ENCODE data around the gene ABCF2. TPM values are rescaled to one million over a fixed set of nuclear protein-coding genes. Genes with fewer than 3 reads are reported as not detected.

Gene ABCF2
- total RNA-seq, 2 donors from 2014 or later, result 11.9 to 13.5 TPM

- no peak for DNase-seq
- H3K27me3 ChIP-seq, result no peaks in the 10 kb centered on the region
- no peaks in the 10 kb centered on the region for H3K9me3 ChIP-seq
- H3K27ac ChIP-seq, result no peak overlapping the region
- TF ChIP-seq CTCF (IDR thresholded peaks at IDR 0.05) (no peak), POLR2A (IDR thresholded peaks at IDR 0.05) (no peak)
- intact Hi-C loops (cut with DNase I), result no loop called here
- ATAC-seq, result no peak
- H3K4me3 ChIP-seq, result no peak overlapping the region
- 57 to 62% methylated on average over 4 of the region's 4 CpGs for WGBS, 2 donors
- no peaks in the 10 kb centered on the region for H3K36me3 ChIP-seq (replicated peaks in 1 of 2; ENCODE audit: insufficient read depth in 1 of 2, low read depth in 2 of 2)
- H3K4me1 ChIP-seq, result no peaks in the 10 kb centered on the region
Observed at GRCh38 chr7:151201751-151202150, 25.3 kb downstream of the ABCF2 start.

- no peak for TF ChIP-seq POLR2A (IDR thresholded peaks at IDR 0.05)
- TF ChIP-seq CTCF (IDR thresholded peaks at IDR 0.05), result no peak
- H3K9me3 ChIP-seq, result no peaks in the 10 kb centered on the region
- H3K4me3 ChIP-seq, result no peak overlapping the region
- 59 to 70% methylated on average over 3 of the region's 3 CpGs for WGBS, 2 donors
- H3K36me3 ChIP-seq (replicated peaks in 1 of 2; ENCODE audit: insufficient read depth in 1 of 2, low read depth in 2 of 2), result no peaks in the 10 kb centered on the region
- no peak for DNase-seq
- H3K27me3 ChIP-seq, result no peaks in the 10 kb centered on the region
- no peak for ATAC-seq
- H3K4me1 ChIP-seq, result no peaks in the 10 kb centered on the region
- H3K27ac ChIP-seq, result no peak overlapping the region
- intact Hi-C loops (cut with DNase I), result no loop called here
Observed at GRCh38 chr7:151201344-151201743, 25.7 kb downstream of the ABCF2 start.

- 46 to 66% methylated on average over 24 to 30 of the region's 30 CpGs for WGBS, 2 donors
- DNase-seq, result no peak
- H3K9me3 ChIP-seq, result no peaks in the 10 kb centered on the region
- H3K4me3 ChIP-seq, result no peak overlapping the region
- no peaks in the 10 kb centered on the region for H3K27me3 ChIP-seq
- H3K4me1 ChIP-seq, result no peaks in the 10 kb centered on the region
- ATAC-seq, result no peak
- no peaks in the 10 kb centered on the region for H3K36me3 ChIP-seq (replicated peaks in 1 of 2; ENCODE audit: insufficient read depth in 1 of 2, low read depth in 2 of 2)
- intact Hi-C loops (cut with DNase I), result no loop called here
- TF ChIP-seq POLR2A (IDR thresholded peaks at IDR 0.05) (no peak), CTCF (IDR thresholded peaks at IDR 0.05) (no peak)
- H3K27ac ChIP-seq, result no peak overlapping the region
Observed at GRCh38 chr7:151198945-151199848, 27.8 kb downstream of the ABCF2 start.

GRCh38 chr7:151197932-151198331 is 29.1 kb downstream of the ABCF2 start:
- intact Hi-C loops (cut with DNase I), result no loop called here

More at GRCh38 chr7:151197932-151198331, 29.1 kb downstream of the ABCF2 start:
- no peak overlapping the region for H3K4me3 ChIP-seq
- no peaks in the 10 kb centered on the region for H3K9me3 ChIP-seq
- DNase-seq (no peak), ATAC-seq (no peak)
- no peaks in the 10 kb centered on the region for H3K36me3 ChIP-seq (replicated peaks in 1 of 2; ENCODE audit: insufficient read depth in 1 of 2, low read depth in 2 of 2)
- TF ChIP-seq CTCF (IDR thresholded peaks at IDR 0.05) (no peak), POLR2A (IDR thresholded peaks at IDR 0.05) (no peak)
- H3K27me3 ChIP-seq, result no peaks in the 10 kb centered on the region
- no peaks in the 10 kb centered on the region for H3K4me1 ChIP-seq
- no peak overlapping the region for H3K27ac ChIP-seq
